Loucy (cell line): ENCODE measurements around the gene COL5A1.
"Not testable (repeated sequence)": the region's sequence is repeated elsewhere in the genome, so short reads cannot be mapped to it uniquely, and the experiment has no call there.

Experiments
- H2AFZ ChIP-seq: fragments of 200-600 bp; sonication (generic); 2 replicates; pipeline ENCODE4 v1.6.0; 2016; ENCODE audit warnings: antibody characterized with exemption, mild to moderate bottlenecking, low read length, moderate library complexity
- H3F3A ChIP-seq: fragments of 200-600 bp; 2 replicates; pipeline ENCODE4 v1.6.0; 2016; ENCODE audit warnings: antibody characterized with exemption, low read depth, mild to moderate bottlenecking
- H3K27me3 ChIP-seq: fragments of 200-600 bp; sonication (generic); 2 replicates; pipeline ENCODE4 v1.6.1; 2014; ENCODE audit warnings: low read length, mild to moderate bottlenecking; ENCODE audit not compliant: insufficient read depth, poor library complexity, severe bottlenecking
- H3K36me3 ChIP-seq: fragments of 200-600 bp; sonication (generic); 2 replicates; pipeline ENCODE4 v1.6.1; 2016; ENCODE audit warnings: low read length; ENCODE audit not compliant: insufficient read depth
- H3K4me1 ChIP-seq: fragments of 200-600 bp; sonication (generic); 2 replicates; pipeline ENCODE4 v1.5.1; 2014; ENCODE audit warnings: low read length, mild to moderate bottlenecking; ENCODE audit not compliant: insufficient read depth, poor library complexity, severe bottlenecking
- H3K4me2 ChIP-seq: fragments of 200-600 bp; sonication (generic); 2 replicates; pipeline ENCODE4 v1.6.0; 2014; ENCODE audit warnings: antibody characterized with exemption, low read length, low read depth, mild to moderate bottlenecking; ENCODE audit not compliant: poor library complexity, severe bottlenecking
- H3K4me3 ChIP-seq: fragments of 200-600 bp; sonication (generic); 2 replicates; pipeline ENCODE4 v1.5.1; 2014; ENCODE audit warnings: low read length, mild to moderate bottlenecking, mixed read lengths; ENCODE audit not compliant: poor library complexity, severe bottlenecking
- H3K79me2 ChIP-seq: fragments of 200-600 bp; sonication (generic); 2 replicates; pipeline ENCODE4 v1.6.1; 2014; ENCODE audit warnings: low read length; ENCODE audit not compliant: insufficient read depth
- H3K9ac ChIP-seq: fragments of 200-600 bp; sonication (generic); 2 replicates; pipeline ENCODE4 v1.6.0; 2014; ENCODE audit warnings: mild to moderate bottlenecking, low read depth, low read length, moderate library complexity; ENCODE audit not compliant: poor library complexity, severe bottlenecking
- H3K9me2 ChIP-seq: fragments of 200-600 bp; sonication (generic); replicated peaks from 2 replicates; pipeline ENCODE4 v1.6.1; 2016; ENCODE audit warnings: low read depth, low read length, mixed read lengths
- H3K9me3 ChIP-seq: fragments of 200-600 bp; sonication (generic); 2 replicates; pipeline ENCODE4 v1.6.1; 2014; ENCODE audit warnings: mild to moderate bottlenecking, antibody characterized with exemption, low read length, low read depth; ENCODE audit not compliant: insufficient read depth
- H4K20me1 ChIP-seq: fragments of 200-600 bp; sonication (generic); 2 replicates; pipeline ENCODE4 v1.6.0; 2014; ENCODE audit warnings: antibody characterized with exemption, low read length, mild to moderate bottlenecking; ENCODE audit not compliant: insufficient read depth, poor library complexity, severe bottlenecking
- EZH2phosphoT487 ChIP-seq: fragments of 200-600 bp; IDR thresholded peaks from 2 replicates; pipeline ENCODE4 v1.6.1; 2018; ENCODE audit warnings: antibody characterized with exemption, mild to moderate bottlenecking, moderate library complexity, borderline replicate concordance
- TF ChIP-seq, protein P1 (sequence below): fragments of 200-600 bp; sonication (generic); conservative IDR thresholded peaks from 2 replicates; pipeline ENCODE4 v1.5.1; 2014; ENCODE audit warnings: mild to moderate bottlenecking, antibody characterized with exemption, low read length

COL5A1 gene

DNA sequence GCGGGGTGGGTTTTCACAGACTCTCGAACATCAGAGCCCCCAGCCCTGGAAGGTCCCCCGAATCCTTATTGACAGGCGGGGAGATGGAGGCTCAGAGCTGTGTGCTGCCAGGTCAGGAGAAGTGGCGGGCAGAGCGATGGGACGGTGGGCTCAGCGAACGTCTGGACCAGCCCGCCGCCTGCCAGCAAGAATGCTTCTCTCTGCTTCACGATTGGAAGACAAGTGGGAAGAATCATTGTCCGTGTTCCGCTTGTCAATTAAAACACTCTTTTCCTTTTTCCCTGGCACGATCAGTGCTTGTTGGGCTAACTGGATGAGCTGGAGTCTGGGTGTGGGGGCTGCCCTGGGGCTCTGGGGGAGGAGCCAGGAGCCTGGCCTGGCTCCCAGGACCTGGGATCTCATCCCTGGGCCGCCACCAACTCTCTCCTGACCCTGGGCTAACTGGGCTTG, 1.6 kb downstream of the COL5A1 start:
- peak overlapping the region; percentile 39 for H3K9ac ChIP-seq
- H3K27me3 ChIP-seq: peaks cover 7% of the 10 kb centered on the region
- H3K36me3 ChIP-seq: no peaks in the 10 kb centered on the region
- H4K20me1 ChIP-seq: no peaks in the 10 kb centered on the region
- H3K9me2 ChIP-seq: no peaks in the 10 kb centered on the region
- TF ChIP-seq, protein P1, sequence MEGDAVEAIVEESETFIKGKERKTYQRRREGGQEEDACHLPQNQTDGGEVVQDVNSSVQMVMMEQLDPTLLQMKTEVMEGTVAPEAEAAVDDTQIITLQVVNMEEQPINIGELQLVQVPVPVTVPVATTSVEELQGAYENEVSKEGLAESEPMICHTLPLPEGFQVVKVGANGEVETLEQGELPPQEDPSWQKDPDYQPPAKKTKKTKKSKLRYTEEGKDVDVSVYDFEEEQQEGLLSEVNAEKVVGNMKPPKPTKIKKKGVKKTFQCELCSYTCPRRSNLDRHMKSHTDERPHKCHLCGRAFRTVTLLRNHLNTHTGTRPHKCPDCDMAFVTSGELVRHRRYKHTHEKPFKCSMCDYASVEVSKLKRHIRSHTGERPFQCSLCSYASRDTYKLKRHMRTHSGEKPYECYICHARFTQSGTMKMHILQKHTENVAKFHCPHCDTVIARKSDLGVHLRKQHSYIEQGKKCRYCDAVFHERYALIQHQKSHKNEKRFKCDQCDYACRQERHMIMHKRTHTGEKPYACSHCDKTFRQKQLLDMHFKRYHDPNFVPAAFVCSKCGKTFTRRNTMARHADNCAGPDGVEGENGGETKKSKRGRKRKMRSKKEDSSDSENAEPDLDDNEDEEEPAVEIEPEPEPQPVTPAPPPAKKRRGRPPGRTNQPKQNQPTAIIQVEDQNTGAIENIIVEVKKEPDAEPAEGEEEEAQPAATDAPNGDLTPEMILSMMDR: no peak
- no peak for TF ChIP-seq EZH2phosphoT487
- H3F3A ChIP-seq: no peaks in the 10 kb centered on the region
- H3K4me3 ChIP-seq: peak overlapping the region; percentile 72
- peaks cover 14% of the 10 kb centered on the region; the same call in 1 of the 2 replicates for H3K79me2 ChIP-seq
- peaks cover 13% of the 10 kb centered on the region for H3K4me1 ChIP-seq
- H3K4me2 ChIP-seq: peak overlapping the region; percentile 70
- no peaks in the 10 kb centered on the region for H3K9me3 ChIP-seq
- H2AFZ ChIP-seq: no peak overlapping the region

DNA sequence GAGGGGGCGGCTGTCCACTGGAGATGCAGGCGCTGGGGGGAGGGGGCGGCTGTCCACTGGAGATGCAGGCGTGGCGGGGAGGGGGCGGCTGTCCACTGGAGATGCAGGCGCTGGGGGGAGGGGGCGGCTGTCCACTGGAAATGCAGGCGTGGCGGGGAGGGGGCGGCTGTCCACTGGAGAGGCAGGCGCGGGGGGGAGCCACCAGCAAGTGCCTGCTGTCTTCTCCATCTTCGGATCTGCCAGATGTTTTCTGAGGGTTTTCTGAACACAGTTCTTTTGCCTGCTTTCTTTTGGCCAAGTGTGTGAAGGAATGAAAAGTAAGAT, 2.8 kb downstream of the COL5A1 start:
- not testable (repeated sequence) for H3K9me3 ChIP-seq, H4K20me1 ChIP-seq, H3K4me3 ChIP-seq, H3K36me3 ChIP-seq, H3F3A ChIP-seq, H2AFZ ChIP-seq, H3K9me2 ChIP-seq, H3K27me3 ChIP-seq, H3K9ac ChIP-seq
- Histone ChIP-seq H3K79me2 (peaks cover 14% of the 10 kb centered on the region; the same call in 1 of the 2 replicates), H3K4me1 (peaks cover 20% of the 10 kb centered on the region), H3K4me2 (peak overlapping the region; percentile 27)

- H3F3A ChIP-seq: no peaks in the 10 kb centered on the region
- H3K4me1 ChIP-seq: peaks cover 20% of the 10 kb centered on the region
- TF ChIP-seq, protein P1: no peak
- no peak for TF ChIP-seq EZH2phosphoT487
Measured at GRCh38 chr9:134644725-134645606, 3.4 kb downstream of the COL5A1 start.

More at GRCh38 chr9:134644725-134645606, 3.4 kb downstream of the COL5A1 start:
- H3K9ac ChIP-seq: no peak overlapping the region
- no peaks in the 10 kb centered on the region for H3K9me3 ChIP-seq
- peak overlapping the region; percentile 27 for H3K4me2 ChIP-seq
- H3K9me2 ChIP-seq: no peaks in the 10 kb centered on the region
- no peak overlapping the region for H3K4me3 ChIP-seq
- H2AFZ ChIP-seq: no peak overlapping the region
- peaks cover 7% of the 10 kb centered on the region for H3K27me3 ChIP-seq
- no peaks in the 10 kb centered on the region for H3K36me3 ChIP-seq
- H4K20me1 ChIP-seq: no peaks in the 10 kb centered on the region
- H3K79me2 ChIP-seq: peaks cover 14% of the 10 kb centered on the region; the same call in 1 of the 2 replicates
